ENCODE results near the gene RUSF1. TPM values are rescaled to one million over a fixed set of nuclear protein-coding genes. Genes with fewer than 3 reads are reported as not detected.

The RUSF1 gene
- total RNA-seq, 1 donor: 48.5 TPM

DNA sequence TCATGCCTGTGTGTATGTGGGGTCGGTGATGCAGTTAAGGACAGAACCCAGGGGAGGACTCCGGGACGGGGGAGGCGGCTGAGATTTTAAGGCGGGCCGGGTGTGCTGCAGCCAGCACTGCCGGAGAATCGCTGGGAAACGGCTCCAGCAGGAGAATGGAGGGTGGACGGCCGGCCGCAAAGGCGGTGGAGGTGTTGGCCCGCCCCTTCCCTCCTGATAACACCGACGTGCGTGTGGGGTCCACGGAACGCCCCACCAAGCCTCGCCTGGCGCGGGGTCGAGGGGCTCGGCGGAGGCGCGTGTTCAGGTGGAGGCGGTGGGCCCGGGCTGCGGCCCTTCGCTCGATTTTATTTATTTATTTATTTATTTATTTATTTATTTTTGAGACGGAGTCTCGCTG lies 66.2 kb downstream of the RUSF1 start:
- no peak overlapping the region for H3K27ac ChIP-seq (ENCODE audit: low read depth, low read length)
- no peaks in the 10 kb centered on the region for H3K9me3 ChIP-seq (ENCODE audit: low read depth, low read length)
- no peaks in the 10 kb centered on the region for H4K20me1 ChIP-seq (ENCODE audit: insufficient read depth, low read length)
- peak overlapping the region; percentile 87 for H3K4me3 ChIP-seq (ENCODE audit: insufficient read depth, low read length)
- H3K36me3 ChIP-seq (ENCODE audit: insufficient read depth, low read length): no peaks in the 10 kb centered on the region
- peak overlapping the region; percentile 95 for H3K4me2 ChIP-seq (ENCODE audit: insufficient read depth, low read length)
- no peaks in the 10 kb centered on the region for H3K79me2 ChIP-seq (ENCODE audit: insufficient read depth, low read length)
- TF ChIP-seq, protein P1, sequence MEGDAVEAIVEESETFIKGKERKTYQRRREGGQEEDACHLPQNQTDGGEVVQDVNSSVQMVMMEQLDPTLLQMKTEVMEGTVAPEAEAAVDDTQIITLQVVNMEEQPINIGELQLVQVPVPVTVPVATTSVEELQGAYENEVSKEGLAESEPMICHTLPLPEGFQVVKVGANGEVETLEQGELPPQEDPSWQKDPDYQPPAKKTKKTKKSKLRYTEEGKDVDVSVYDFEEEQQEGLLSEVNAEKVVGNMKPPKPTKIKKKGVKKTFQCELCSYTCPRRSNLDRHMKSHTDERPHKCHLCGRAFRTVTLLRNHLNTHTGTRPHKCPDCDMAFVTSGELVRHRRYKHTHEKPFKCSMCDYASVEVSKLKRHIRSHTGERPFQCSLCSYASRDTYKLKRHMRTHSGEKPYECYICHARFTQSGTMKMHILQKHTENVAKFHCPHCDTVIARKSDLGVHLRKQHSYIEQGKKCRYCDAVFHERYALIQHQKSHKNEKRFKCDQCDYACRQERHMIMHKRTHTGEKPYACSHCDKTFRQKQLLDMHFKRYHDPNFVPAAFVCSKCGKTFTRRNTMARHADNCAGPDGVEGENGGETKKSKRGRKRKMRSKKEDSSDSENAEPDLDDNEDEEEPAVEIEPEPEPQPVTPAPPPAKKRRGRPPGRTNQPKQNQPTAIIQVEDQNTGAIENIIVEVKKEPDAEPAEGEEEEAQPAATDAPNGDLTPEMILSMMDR (IDR thresholded peaks at IDR 0.05; ENCODE audit: extremely low read depth, low read depth, low read length): no peak
- H2AFZ ChIP-seq (ENCODE audit: low read length): no peak overlapping the region
- no peak for DNase-seq (ENCODE audit: insufficient read length, low spot score, missing footprints)
- H3K27me3 ChIP-seq (ENCODE audit: insufficient read depth, low read length): no peaks in the 10 kb centered on the region
- no peaks in the 10 kb centered on the region for H3K4me1 ChIP-seq (ENCODE audit: insufficient read depth, low read length)

DNA sequence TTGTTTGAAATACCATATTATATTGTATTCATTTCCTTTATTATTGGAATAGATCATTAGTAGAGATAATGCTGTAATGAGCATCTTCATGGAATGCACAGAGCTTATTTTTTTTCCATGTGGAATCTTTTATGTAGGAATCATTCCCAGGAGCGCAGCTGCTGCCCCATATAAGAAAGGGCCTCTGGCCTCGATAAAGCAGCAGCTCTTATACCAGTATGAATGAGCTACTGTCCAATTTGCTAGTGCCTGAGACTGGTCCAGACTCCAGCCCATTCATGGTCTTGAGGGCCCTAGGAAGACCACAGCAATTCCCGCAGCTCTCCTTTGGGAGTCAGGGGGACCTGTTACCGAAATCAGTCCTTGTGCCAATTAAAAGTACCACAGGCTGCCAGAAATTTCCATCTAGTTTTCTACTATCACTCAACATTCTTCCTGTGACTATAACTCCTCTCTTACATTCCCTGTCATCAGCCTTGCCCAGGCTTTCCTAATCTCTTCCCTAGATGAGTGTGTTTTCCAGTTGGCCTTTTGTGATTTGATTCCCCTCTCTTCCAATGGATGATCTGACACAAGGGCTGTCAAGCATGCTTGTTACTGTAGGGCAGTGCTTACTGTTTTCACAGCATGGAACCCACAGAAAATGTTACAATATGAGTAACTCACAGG lies 67.5 kb downstream of the RUSF1 start:
- TF ChIP-seq, protein P1 (IDR thresholded peaks at IDR 0.05; ENCODE audit: extremely low read depth, low read depth, low read length): no peak
- H3K27ac ChIP-seq (ENCODE audit: low read depth, low read length): no peak overlapping the region
- no peaks in the 10 kb centered on the region for H3K9me3 ChIP-seq (ENCODE audit: low read depth, low read length)
- no peak overlapping the region for H3K4me2 ChIP-seq (ENCODE audit: insufficient read depth, low read length)
- no peaks in the 10 kb centered on the region for H3K36me3 ChIP-seq (ENCODE audit: insufficient read depth, low read length)
- no peaks in the 10 kb centered on the region for H3K79me2 ChIP-seq (ENCODE audit: insufficient read depth, low read length)
- DNase-seq (ENCODE audit: insufficient read length, low spot score, missing footprints): no peak
- H4K20me1 ChIP-seq (ENCODE audit: insufficient read depth, low read length): no peaks in the 10 kb centered on the region
- H2AFZ ChIP-seq (ENCODE audit: low read length): no peak overlapping the region
- no peaks in the 10 kb centered on the region for H3K27me3 ChIP-seq (ENCODE audit: insufficient read depth, low read length)
- H3K4me1 ChIP-seq (ENCODE audit: insufficient read depth, low read length): no peaks in the 10 kb centered on the region
- H3K4me3 ChIP-seq (ENCODE audit: insufficient read depth, low read length): no peak overlapping the region

DNA sequence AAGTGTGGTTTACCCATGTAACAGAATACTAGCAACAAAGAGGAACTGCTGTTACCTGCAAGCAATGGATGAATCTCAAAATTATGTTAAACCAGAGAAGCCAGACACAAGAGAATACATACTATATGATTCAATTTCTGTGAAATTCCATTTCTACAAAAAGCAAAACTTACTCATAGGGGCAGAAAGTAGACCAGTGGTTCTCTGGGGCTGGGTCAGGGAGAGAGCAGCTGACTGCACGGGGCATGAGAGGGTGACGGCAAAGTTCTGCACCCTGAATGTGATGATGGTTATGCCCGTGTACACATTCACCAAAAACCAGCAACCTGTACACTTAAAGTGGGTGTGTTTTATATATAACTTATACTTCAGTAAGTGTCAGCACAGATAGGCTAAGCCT lies 68.7 kb downstream of the RUSF1 start:
- Histone ChIP-seq H3K36me3 (ENCODE audit: insufficient read depth, low read length) (no peaks in the 10 kb centered on the region), H3K4me3 (ENCODE audit: insufficient read depth, low read length) (no peak overlapping the region), H3K4me1 (ENCODE audit: insufficient read depth, low read length) (no peaks in the 10 kb centered on the region), H3K79me2 (ENCODE audit: insufficient read depth, low read length) (no peaks in the 10 kb centered on the region), H4K20me1 (ENCODE audit: insufficient read depth, low read length) (no peaks in the 10 kb centered on the region), H3K9me3 (ENCODE audit: low read depth, low read length) (no peaks in the 10 kb centered on the region), H3K27me3 (ENCODE audit: insufficient read depth, low read length) (no peaks in the 10 kb centered on the region), H3K27ac (ENCODE audit: low read depth, low read length) (no peak overlapping the region), H2AFZ (ENCODE audit: low read length) (no peak overlapping the region), H3K4me2 (ENCODE audit: insufficient read depth, low read length) (no peak overlapping the region)
- DNase-seq (ENCODE audit: insufficient read length, low spot score, missing footprints): no peak
- TF ChIP-seq, protein P1 (IDR thresholded peaks at IDR 0.05; ENCODE audit: extremely low read depth, low read depth, low read length): no peak

Other genes starting within 250 kb of the RUSF1 start
- gene ITGAM, start 248.4 kb downstream of the RUSF1 start, total RNA-seq: 0.36 TPM in 1 of 2 replicates, not detected in the other
- under 0.01 and 0.36 TPM in 2 replicates for gene ITGAX, start 153.2 kb downstream of the RUSF1 start, total RNA-seq
- not detected in 2 replicates for gene ITGAD, start 115.1 kb downstream of the RUSF1 start, total RNA-seq
- gene COX6A2, start 80.0 kb downstream of the RUSF1 start, total RNA-seq: not detected in 2 replicates
- gene ZNF843, start 65.6 kb downstream of the RUSF1 start, total RNA-seq: 1.1 and 1.2 TPM in 2 replicates
- 10.6 and 12.7 TPM in 2 replicates for gene ARMC5, start 48.9 kb downstream of the RUSF1 start, total RNA-seq
- 60.1 and 70.4 TPM in 2 replicates for gene TGFB1I1, start 36.2 kb downstream of the RUSF1 start, total RNA-seq
- gene SLC5A2, start 25.3 kb downstream of the RUSF1 start, total RNA-seq: not detected in 2 replicates
- gene AHSP, start 19.5 kb upstream of the RUSF1 start, total RNA-seq: not detected in 2 replicates